K562 (cell line): ENCODE results near the gene FSTL3. TPM values are rescaled to one million over a fixed set of nuclear protein-coding genes. Genes with fewer than 3 reads are reported as not detected.
"Not testable (repeated sequence)": the region's sequence is repeated elsewhere in the genome, so short reads cannot be mapped to it uniquely, and the experiment has no call there.

ENCODE experiments used
- ATAC-seq: fragments of 200-7000 bp; cut with Tn5 transposase; 3 replicates; pipeline ENCODE4 v1.9.1; 2020; ENCODE audit warnings: moderate library complexity
- BruUV-seq: library from RNA; stranded (reverse); fragments of 400-500 nt; replicated peaks from 2 replicates; lab custom pipeline; 2021; lab: Mats Ljungman, UMichigan
- CTCF ChIA-PET: fragments of 300-600 bp; formaldehyde crosslinking; extraction: SDS; loops from one replicate; lab custom pipeline; 2021; ENCODE audit warnings: low intra/inter-chr PET ratio; lab: Yijun Ruan, JAX
- POLR2A ChIA-PET: fragments of 300-600, 350-650 bp; sonication (Branson Sonifier 250); formaldehyde crosslinking; extraction: SDS; loops from one replicate; lab custom pipeline; 2021; ENCODE audit warnings: antibody characterized with exemption, inconsistent platforms; lab: Yijun Ruan, JAX
- DNase-seq, 4 experiments: peaks; one replicate each; pipeline versions ENCODE4 v3.0.0 to v3.0.0-alpha.2; 2011 to 2018; ENCODE audit warnings: low spot score in 3 of 4, mixed read lengths in 3 of 4; ENCODE audit errors: extremely low read depth in 1 of 4
- FAIRE-seq: peaks from 2 replicates; lab custom pipeline; 2011; peaks lifted over from hg19 to GRCh38; lab: Jason Lieb, UNC
- H2AFZ ChIP-seq: 2 replicates; pipeline ENCODE4 v1.6.0; 2011; ENCODE audit warnings: low read depth, low read length, control low read depth, inconsistent platforms
- H3K27ac ChIP-seq: fragments of 200-600 bp; 3 replicates; pipeline ENCODE4 v1.8.0; 2011; ENCODE audit warnings: low read depth, mild to moderate bottlenecking, control low read depth, inconsistent platforms, low read length, moderate library complexity, mixed read lengths; ENCODE audit errors: extremely low read depth
- H3K27me3 ChIP-seq, 2 experiments: fragments of 300-600 bp in 1 of 2; 2 replicates in 1 of 2; 3 replicates in 1 of 2; pipeline versions ENCODE4 v1.6.0 to v1.8.0; 2011; ENCODE audit warnings: inconsistent platforms in 2 of 2, low read length in 2 of 2, mild to moderate bottlenecking in 1 of 2, mixed read lengths in 1 of 2, moderate library complexity in 1 of 2; ENCODE audit not compliant: control insufficient read depth in 2 of 2, insufficient read depth in 2 of 2
- H3K36me3 ChIP-seq: fragments of 300-600 bp; 3 replicates; pipeline ENCODE4 v1.8.0; 2011; ENCODE audit warnings: mild to moderate bottlenecking, low read length, inconsistent platforms; ENCODE audit not compliant: control insufficient read depth, insufficient read depth
- H3K4me1 ChIP-seq, 2 experiments: fragments of 200-600 bp in 1 of 2; replicated peaks in 1 of 2; 2 replicates in 1 of 2; 3 replicates in 1 of 2; pipeline versions ENCODE4 v1.5.1 to v1.8.0; 2011; ENCODE audit warnings: inconsistent platforms in 2 of 2, low read length in 2 of 2, mild to moderate bottlenecking in 1 of 2, mixed read lengths in 1 of 2, moderate library complexity in 1 of 2; ENCODE audit not compliant: control insufficient read depth in 2 of 2, insufficient read depth in 2 of 2
- H3K4me2 ChIP-seq: 2 replicates; pipeline ENCODE4 v1.6.1; 2011; ENCODE audit warnings: low read length, control low read depth, inconsistent platforms, mixed read lengths; ENCODE audit not compliant: insufficient read depth
- H3K4me3 ChIP-seq: fragments of 200-600 bp; sonication (generic), shearing (Covaris generic); 2 replicates; pipeline ENCODE4 v1.5.1; 2016; ENCODE audit warnings: control low read depth, inconsistent platforms
- H3K79me2 ChIP-seq: fragments of 200-600 bp; 3 replicates; pipeline ENCODE4 v1.8.0; 2011; ENCODE audit warnings: low read length, inconsistent platforms; ENCODE audit not compliant: control insufficient read depth, insufficient read depth
- H3K9ac ChIP-seq, 2 experiments: 2 replicates each; pipeline versions ENCODE4 v1.6.0 to v1.6.1; 2011; ENCODE audit warnings: low read depth in 2 of 2, low read length in 2 of 2, control low read depth in 1 of 2, inconsistent platforms in 1 of 2, mild to moderate bottlenecking in 1 of 2, mixed read lengths in 1 of 2; ENCODE audit not compliant: insufficient read depth in 1 of 2
- H3K9me1 ChIP-seq: one replicate; pipeline ENCODE4 v1.6.0; 2011; ENCODE audit warnings: inconsistent platforms, mild to moderate bottlenecking, low read length, moderate library complexity; ENCODE audit not compliant: control insufficient read depth, insufficient read depth
- H3K9me3 ChIP-seq: replicated peaks from 2 replicates; pipeline ENCODE4 v1.5.1; 2011; ENCODE audit warnings: low read depth, low read length, inconsistent platforms; ENCODE audit not compliant: control insufficient read depth, insufficient read depth
- H4K20me1 ChIP-seq: replicated peaks from 2 replicates; pipeline ENCODE4 v1.6.1; 2011; ENCODE audit warnings: low read length, inconsistent platforms, mixed read lengths; ENCODE audit not compliant: control insufficient read depth, insufficient read depth
- ADNP ChIP-seq: fragments of 200-800 bp; sonication (Bioruptor generic); IDR thresholded peaks from 2 replicates; pipeline ENCODE4 v1.6.1; 2016; ENCODE audit warnings: missing genetic modification characterization, missing compliant biosample characterization
- ARID1B ChIP-seq: fragments of 450-650 bp; IDR thresholded peaks from 2 replicates; pipeline ENCODE4 v1.6.1; 2016; ENCODE audit warnings: antibody characterized with exemption, mild to moderate bottlenecking, inconsistent platforms
- CREM ChIP-seq: IDR thresholded peaks from 2 replicates; pipeline ENCODE4 v1.6.1; 2014; ENCODE audit warnings: antibody characterized with exemption, low read depth
- CTBP1 ChIP-seq: fragments of 450-650 bp; IDR thresholded peaks from 2 replicates; pipeline ENCODE4 v1.6.1; 2016; ENCODE audit warnings: borderline replicate concordance
- GABPA ChIP-seq: fragments of 200-800 bp; sonication (Bioruptor generic); conservative IDR thresholded peaks from 2 replicates; pipeline ENCODE4 v1.6.1; 2016; ENCODE audit warnings: low read depth, missing genetic modification characterization, missing compliant biosample characterization
- KDM1A ChIP-seq, 2 experiments: fragments of 450-650 bp; IDR thresholded peaks; 2 replicates each; pipeline ENCODE4 v1.6.1; 2016; ENCODE audit warnings: mild to moderate bottlenecking in 2 of 2
- MTA2 ChIP-seq: fragments of 450-650 bp; IDR thresholded peaks from 2 replicates; pipeline ENCODE4 v1.6.1; 2016; ENCODE audit warnings: low read depth
- MTA3 ChIP-seq: fragments of 450-650 bp; formaldehyde crosslinking; IDR thresholded peaks from 2 replicates; pipeline ENCODE4 v1.6.1; 2017; ENCODE audit warnings: mild to moderate bottlenecking, borderline replicate concordance
- SMAD4 ChIP-seq: fragments of 250-450 bp; sonication (Bioruptor Pico); conservative IDR thresholded peaks from 2 replicates; pipeline ENCODE4 v1.8.0; 2021; ENCODE audit warnings: inconsistent platforms, mild to moderate bottlenecking, moderate library complexity
- SOX6 ChIP-seq: fragments of 450-650 bp; IDR thresholded peaks from 2 replicates; pipeline ENCODE4 v1.6.1; 2014; ENCODE audit warnings: mild to moderate bottlenecking
- SP1 ChIP-seq: sonication (generic); formaldehyde crosslinking; IDR thresholded peaks from 2 replicates; pipeline ENCODE4 v1.8.1; 2022; ENCODE audit warnings: mild to moderate bottlenecking, missing genetic modification reagents
- TAL1 ChIP-seq: fragments of 450-650 bp; IDR thresholded peaks from 2 replicates; pipeline ENCODE4 v1.6.1; 2016; ENCODE audit warnings: mild to moderate bottlenecking
- TEAD1 ChIP-seq, 2 experiments: fragments of 450-650 bp in 1 of 2; sonication (generic) in 1 of 2; formaldehyde crosslinking; IDR thresholded peaks; 2 replicates each; pipeline versions ENCODE4 v1.4.0 to v1.8.0; 2020 to 2022; ENCODE audit warnings: mild to moderate bottlenecking in 2 of 2, missing genetic modification reagents in 1 of 2
- TRIM24 ChIP-seq, 2 experiments: fragments of 450-650 bp; IDR thresholded peaks; 2 replicates each; pipeline ENCODE4 v1.6.1; 2016
- ZBTB11 ChIP-seq, 3 experiments: fragments of 200-800 bp in 1 of 3; fragments of 250-450 bp in 1 of 3; fragments of 450-650 bp in 1 of 3; sonication (Bioruptor Pico) in 1 of 3; sonication (Bioruptor generic) in 1 of 3; formaldehyde crosslinking in 1 of 3; IDR thresholded peaks; 2 replicates each; pipeline versions ENCODE4 v1.6.1 to v1.8.0; 2016 to 2022; ENCODE audit warnings: mild to moderate bottlenecking in 2 of 3, missing genetic modification characterization in 2 of 3, missing compliant biosample characterization in 1 of 3, moderate library complexity in 1 of 3
- ZNF644 ChIP-seq: fragments of 200-800 bp; sonication (Bioruptor generic); IDR thresholded peaks from 2 replicates; pipeline ENCODE4 v1.6.1; 2016; ENCODE audit warnings: low read depth, missing genetic modification characterization, missing compliant biosample characterization
- WGBS: fragments of 100-300 bp; shearing (Covaris generic); methylation state at CpG from one replicate; pipeline ENCODE4 v1.1.6; 2016; ENCODE audit warnings: low coverage, mixed read lengths; ENCODE audit not compliant: insufficient coverage; ENCODE audit errors: missing lambda C conversion rate; 5-methylcytosine and 5-hydroxymethylcytosine counted together
- in situ Hi-C: fragments of 300-500 bp; cut with MboI; formaldehyde crosslinking; loops from 4 replicates; pipeline ENCODE4 v1.15.0; 2018; ENCODE audit warnings: inconsistent platforms, mixed read lengths
- intact Hi-C: fragments of 100-400 bp; cut with micrococcal nuclease; formaldehyde crosslinking; loops from 2 replicates; pipeline ENCODE4 v1.14.2; 2022
- polyA plus RNA-seq, 8 experiments: library from polyadenylated mRNA; depleted of rRNA in 4 of 8; stranded (reverse) in 5 of 8; unstranded in 3 of 8; fragments of >200 nt; fragmentation: Nextera tagmentation in 2 of 8; fragmentation: Illumina TruSeq in 1 of 8; extraction: Ambion mirVana in 2 of 8; extraction: Trizol in 1 of 8; gene quantifications; 2 replicates each; pipeline versions ENCODE4 v1.2.1 to v1.2.3, GENCODE V29; 2011 to 2014; ENCODE audit warnings: inconsistent platforms in 1 of 8, missing spikeins in 1 of 8
- total RNA-seq, 7 experiments: library from RNA; depleted of rRNA in 6 of 7; stranded (reverse); fragments of >200 nt in 6 of 7; fragmentation: Illumina TruSeq in 2 of 7; extraction: Trizol in 2 of 7; gene quantifications; 2 replicates each; pipeline versions ENCODE4 v1.2.1 to v1.2.3, GENCODE V29; 2011 to 2021; ENCODE audit warnings: low replicate concordance in 1 of 7
- TF ChIP-seq, protein P1 (sequence below): fragments of 250-450 bp; sonication (Bioruptor Pico); IDR thresholded peaks from 2 replicates; pipeline ENCODE4 v1.4.0; 2020; ENCODE audit warnings: mild to moderate bottlenecking

FSTL3 gene
- total and polyA plus RNA-seq, 9 of the 15 experiments (the other 6 are each of a cell fraction or from before 2014, with no cell fraction given) = 0.35 to 6.8 (median 4.2) TPM; not detected in 1

DNA sequence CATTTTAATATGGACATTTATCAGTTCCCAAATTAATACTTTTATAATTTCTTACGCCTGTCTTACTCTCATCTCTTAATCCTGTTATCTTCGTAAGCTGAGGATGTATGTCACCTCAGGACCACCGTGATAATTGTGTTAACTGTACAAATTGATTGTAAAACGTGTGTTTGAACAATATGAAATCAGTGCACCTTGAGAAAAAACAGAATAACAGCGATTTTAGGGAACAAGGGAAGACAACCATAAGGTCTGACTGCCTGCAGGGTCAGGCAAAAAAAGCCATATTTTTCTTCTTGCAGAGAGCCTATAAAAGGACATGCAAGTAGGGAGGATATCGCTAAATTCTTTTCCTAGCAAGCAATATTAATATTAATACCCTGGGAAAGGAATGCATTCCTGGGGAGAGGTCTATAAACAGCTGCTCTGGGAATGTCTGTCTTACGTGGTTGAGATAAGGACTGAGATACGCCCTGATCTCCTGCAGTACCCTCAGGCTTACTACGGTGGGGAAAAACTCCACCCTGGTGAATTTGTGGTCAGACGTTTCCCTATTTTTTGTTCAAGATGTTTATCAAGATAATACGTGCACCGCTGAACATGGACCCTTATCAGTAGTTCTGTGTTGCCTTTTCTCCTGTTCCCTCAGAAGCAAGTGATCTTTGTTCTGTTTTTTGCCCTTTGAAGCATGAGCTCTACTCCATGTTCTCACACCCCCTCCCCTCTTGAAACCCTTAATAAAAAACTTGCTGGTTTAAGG is 7.3 kb upstream of the FSTL3 start:
- FAIRE-seq (peak; percentile 55), DNase-seq (peak in 2 of 4 experiments; percentile 18 to 48)
- H3K36me3 ChIP-seq, BruUV-seq, H3K9me3 ChIP-seq, H3K27me3 ChIP-seq, H3K9me1 ChIP-seq, H3K79me2 ChIP-seq, ATAC-seq, H3K9ac ChIP-seq, intact Hi-C loops, H3K27ac ChIP-seq, H4K20me1 ChIP-seq, H3K4me3 ChIP-seq, CTCF ChIA-PET: not testable (repeated sequence)
- POLR2A ChIA-PET = interaction anchor here (1.0 to 1.5 kb wide), 4 partner anchors 9 to 61 kb away, joined by 3 to 8 read pairs (median 6); partner anchors contain the start of gene POLRMT
- in situ Hi-C loops = loop anchor here (5.0 kb wide), 1 partner anchor 63 kb away; no protein-coding TSS in a partner anchor
- 16% methylated on average over 12 of the region's 12 CpGs for WGBS
- H3K4me2 ChIP-seq = peak overlapping the region; percentile 41; the same call in 1 of the 2 replicates
- H3K4me1 ChIP-seq = peaks cover 8 to 18% of the 10 kb centered on the region in 2 experiments; a peak in 4 of 5 replicates
- H2AFZ ChIP-seq = peak overlapping the region; percentile 32; the same call in 1 of the 2 replicates
- TF ChIP-seq MTA3 (peak; percentile 38; the same call in 1 of the 2 replicates), TRIM24 (IDR thresholded peaks at IDR 0.05) (peak in 1 of 2 experiments; percentile 81; a peak in 2 of 4 replicates), ZBTB11 (CRISPR knock-in tag; IDR thresholded peaks at IDR 0.05) (peak in 2 of 3 experiments; percentile 75 to 94; a peak in 3 of 6 replicates), CTBP1 (peak; percentile 54; the same call in 1 of the 2 replicates), ADNP (tag) (peak; percentile 52), SOX6 (peak; percentile 84; the same call in 1 of the 2 replicates), KDM1A (IDR thresholded peaks at IDR 0.05) (peak in 1 of 2 experiments; percentile 17; a peak in 1 of 4 replicates), CREM (peak; percentile 27; the same call in 1 of the 2 replicates), ZNF644 (tag) (0 out of 2 replicates have a peak, but pooled peaks have one; percentile 50), MTA2 (0 out of 2 replicates have a peak, but pooled peaks have one; percentile 36), TEAD1 (CRISPR knock-in tag; IDR thresholded peaks at IDR 0.05) (peak in 1 of 2 experiments; percentile 75; a peak in 2 of 4 replicates), SP1 (CRISPR knock-in tag) (peak; percentile 62), GABPA (peak; percentile 33), TAL1 (peak; percentile 50; the same call in 1 of the 2 replicates), ARID1B (peak; percentile 75), SMAD4 (CRISPR knock-in tag) (peak; percentile 36; the same call in 1 of the 2 replicates)
- TF ChIP-seq, protein P1, sequence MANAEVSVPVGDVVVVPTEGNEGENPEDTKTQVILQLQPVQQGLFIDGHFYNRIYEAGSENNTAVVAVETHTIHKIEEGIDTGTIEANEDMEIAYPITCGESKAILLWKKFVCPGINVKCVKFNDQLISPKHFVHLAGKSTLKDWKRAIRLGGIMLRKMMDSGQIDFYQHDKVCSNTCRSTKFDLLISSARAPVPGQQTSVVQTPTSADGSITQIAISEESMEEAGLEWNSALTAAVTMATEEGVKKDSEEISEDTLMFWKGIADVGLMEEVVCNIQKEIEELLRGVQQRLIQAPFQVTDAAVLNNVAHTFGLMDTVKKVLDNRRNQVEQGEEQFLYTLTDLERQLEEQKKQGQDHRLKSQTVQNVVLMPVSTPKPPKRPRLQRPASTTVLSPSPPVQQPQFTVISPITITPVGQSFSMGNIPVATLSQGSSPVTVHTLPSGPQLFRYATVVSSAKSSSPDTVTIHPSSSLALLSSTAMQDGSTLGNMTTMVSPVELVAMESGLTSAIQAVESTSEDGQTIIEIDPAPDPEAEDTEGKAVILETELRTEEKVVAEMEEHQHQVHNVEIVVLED (CRISPR knock-in tag) = 0 out of 2 replicates have a peak, but pooled peaks have one; percentile 22
